A172 (cell line): Measurements from ENCODE around the gene TP63. TPM values are rescaled to one million over a fixed set of nuclear protein-coding genes. Genes with fewer than 3 reads are reported as not detected.
A peak's percentile ranks its signal among the peaks of the same experiment; 100 is the strongest.
"Not testable (repeated sequence)": the region's sequence is repeated elsewhere in the genome, so short reads cannot be mapped to it uniquely, and the experiment has no call there.

Source experiments
- DNase-seq: peaks from one replicate; pipeline ENCODE4 v3.0.0-alpha.2; 2015; ENCODE audit warnings: low spot score
- total RNA-seq: library from RNA; depleted of rRNA; stranded (reverse); fragments of >200 nt; shearing (Covaris generic); gene quantifications from 2 replicates; pipeline ENCODE4 v1.2.3, GENCODE V29; 2014; rRNA removed

TP63 gene
- 0.09 TPM in 1 of 2 replicates, not detected in the other for total RNA-seq

- DNase-seq, result no peak
Observed at GRCh38 chr3:189631373-189631408, at the start of gene TP63. Gene TP63 (plus strand): TSS chr3:189631389. CDS start chr3:189631516, 127 bp downstream.

GRCh38 chr3:189582179-189582578, 49.0 kb upstream of the TP63 start:
- no peak for DNase-seq

GRCh38 chr3:189584645-189585044, 46.5 kb upstream of the TP63 start:
- DNase-seq, result no peak

- no peak for DNase-seq
Observed at GRCh38 chr3:189586941-189587663, 44.1 kb upstream of the TP63 start.

- no peak for DNase-seq
Observed at GRCh38 chr3:189587664-189588040, 43.5 kb upstream of the TP63 start.

GRCh38 chr3:189588070-189588469, 43.1 kb upstream of the TP63 start:
- DNase-seq, result no peak

GRCh38 chr3:189588475-189589178, 42.6 kb upstream of the TP63 start:
- DNase-seq, result peak; percentile 12

GRCh38 chr3:189589179-189589569, 42.0 kb upstream of the TP63 start:
- no peak for DNase-seq

GRCh38 chr3:189590223-189590622, 41.0 kb upstream of the TP63 start:
- no peak for DNase-seq

GRCh38 chr3:189593581-189593980, 37.6 kb upstream of the TP63 start:
- DNase-seq, result no peak

- not testable (repeated sequence) for DNase-seq
Observed at GRCh38 chr3:189596078-189596979, 34.9 kb upstream of the TP63 start.

GRCh38 chr3:189597918-189598317, 33.3 kb upstream of the TP63 start:
- DNase-seq, result no peak

GRCh38 chr3:189598530-189599225, 32.5 kb upstream of the TP63 start:
- no peak for DNase-seq

- no peak for DNase-seq
Observed at GRCh38 chr3:189602471-189602870, 28.7 kb upstream of the TP63 start.

GRCh38 chr3:189605717-189606116, 25.5 kb upstream of the TP63 start:
- no peak for DNase-seq

- no peak for DNase-seq
Observed at GRCh38 chr3:189606774-189607173, 24.4 kb upstream of the TP63 start.

- DNase-seq, result not testable (repeated sequence)
Observed at GRCh38 chr3:189612641-189613040, 18.5 kb upstream of the TP63 start.

- DNase-seq, result no peak
Observed at GRCh38 chr3:189613122-189613521, 18.1 kb upstream of the TP63 start.

- no peak for DNase-seq
Observed at GRCh38 chr3:189621948-189622603, 9.1 kb upstream of the TP63 start.

- no peak for DNase-seq
Observed at GRCh38 chr3:189622629-189623028, 8.6 kb upstream of the TP63 start.

- no peak for DNase-seq
Observed at GRCh38 chr3:189624130-189624529, 7.1 kb upstream of the TP63 start.

- no peak for DNase-seq
Observed at GRCh38 chr3:189625071-189625470, 6.1 kb upstream of the TP63 start.
